Loucy (cell line): ENCODE results near the gene SERPINA5.
"Not testable (repeated sequence)": the region's sequence is repeated elsewhere in the genome, so short reads cannot be mapped to it uniquely, and the experiment has no call there.

Source experiments
- H2AFZ ChIP-seq: fragments of 200-600 bp; sonication (generic); 2 replicates; pipeline ENCODE4 v1.6.0; 2016; ENCODE audit warnings: antibody characterized with exemption, mild to moderate bottlenecking, low read length, moderate library complexity
- H3F3A ChIP-seq: fragments of 200-600 bp; 2 replicates; pipeline ENCODE4 v1.6.0; 2016; ENCODE audit warnings: antibody characterized with exemption, low read depth, mild to moderate bottlenecking
- H3K27me3 ChIP-seq: fragments of 200-600 bp; sonication (generic); 2 replicates; pipeline ENCODE4 v1.6.1; 2014; ENCODE audit warnings: low read length, mild to moderate bottlenecking; ENCODE audit not compliant: insufficient read depth, poor library complexity, severe bottlenecking
- H3K36me3 ChIP-seq: fragments of 200-600 bp; sonication (generic); 2 replicates; pipeline ENCODE4 v1.6.1; 2016; ENCODE audit warnings: low read length; ENCODE audit not compliant: insufficient read depth
- H3K4me1 ChIP-seq: fragments of 200-600 bp; sonication (generic); 2 replicates; pipeline ENCODE4 v1.5.1; 2014; ENCODE audit warnings: low read length, mild to moderate bottlenecking; ENCODE audit not compliant: insufficient read depth, poor library complexity, severe bottlenecking
- H3K4me2 ChIP-seq: fragments of 200-600 bp; sonication (generic); 2 replicates; pipeline ENCODE4 v1.6.0; 2014; ENCODE audit warnings: antibody characterized with exemption, low read length, low read depth, mild to moderate bottlenecking; ENCODE audit not compliant: poor library complexity, severe bottlenecking
- H3K4me3 ChIP-seq: fragments of 200-600 bp; sonication (generic); 2 replicates; pipeline ENCODE4 v1.5.1; 2014; ENCODE audit warnings: low read length, mild to moderate bottlenecking, mixed read lengths; ENCODE audit not compliant: poor library complexity, severe bottlenecking
- H3K79me2 ChIP-seq: fragments of 200-600 bp; sonication (generic); 2 replicates; pipeline ENCODE4 v1.6.1; 2014; ENCODE audit warnings: low read length; ENCODE audit not compliant: insufficient read depth
- H3K9ac ChIP-seq: fragments of 200-600 bp; sonication (generic); 2 replicates; pipeline ENCODE4 v1.6.0; 2014; ENCODE audit warnings: mild to moderate bottlenecking, low read depth, low read length, moderate library complexity; ENCODE audit not compliant: poor library complexity, severe bottlenecking
- H3K9me2 ChIP-seq: fragments of 200-600 bp; sonication (generic); replicated peaks from 2 replicates; pipeline ENCODE4 v1.6.1; 2016; ENCODE audit warnings: low read depth, low read length, mixed read lengths
- H3K9me3 ChIP-seq: fragments of 200-600 bp; sonication (generic); 2 replicates; pipeline ENCODE4 v1.6.1; 2014; ENCODE audit warnings: mild to moderate bottlenecking, antibody characterized with exemption, low read length, low read depth; ENCODE audit not compliant: insufficient read depth
- H4K20me1 ChIP-seq: fragments of 200-600 bp; sonication (generic); 2 replicates; pipeline ENCODE4 v1.6.0; 2014; ENCODE audit warnings: antibody characterized with exemption, low read length, mild to moderate bottlenecking; ENCODE audit not compliant: insufficient read depth, poor library complexity, severe bottlenecking
- EZH2phosphoT487 ChIP-seq: fragments of 200-600 bp; IDR thresholded peaks from 2 replicates; pipeline ENCODE4 v1.6.1; 2018; ENCODE audit warnings: antibody characterized with exemption, mild to moderate bottlenecking, moderate library complexity, borderline replicate concordance
- TF ChIP-seq, protein P1 (sequence below): fragments of 200-600 bp; sonication (generic); conservative IDR thresholded peaks from 2 replicates; pipeline ENCODE4 v1.5.1; 2014; ENCODE audit warnings: mild to moderate bottlenecking, antibody characterized with exemption, low read length

SERPINA5 gene

DNA sequence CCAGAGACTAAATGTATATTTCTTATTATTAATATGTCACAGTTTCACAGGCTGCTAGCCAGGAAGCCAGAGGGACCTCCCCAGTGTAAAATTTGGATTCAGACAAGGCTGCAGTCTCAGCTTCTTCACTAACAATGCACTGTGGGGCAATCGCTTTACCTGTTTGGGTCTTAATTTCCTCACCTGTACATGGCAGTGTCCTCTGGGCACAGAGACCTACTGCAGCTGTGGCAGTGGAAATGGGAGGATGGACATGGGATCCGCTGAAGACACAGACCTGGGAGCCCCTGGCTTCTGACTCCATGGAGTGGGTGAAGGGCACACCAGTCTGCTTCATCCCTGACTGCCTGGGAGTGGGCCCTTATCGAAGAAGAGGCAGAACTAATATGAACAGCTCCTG is 6.9 kb upstream of the SERPINA5 start:
- H3K9ac ChIP-seq, result no peak overlapping the region
- no peak overlapping the region for H3K4me2 ChIP-seq
- H3K9me3 ChIP-seq, result peaks cover 5% of the 10 kb centered on the region; the same call in 1 of the 2 replicates
- no peaks in the 10 kb centered on the region for H3K9me2 ChIP-seq
- H3F3A ChIP-seq, result no peaks in the 10 kb centered on the region
- H3K36me3 ChIP-seq, result no peaks in the 10 kb centered on the region
- no peaks in the 10 kb centered on the region for H3K27me3 ChIP-seq
- H2AFZ ChIP-seq, result no peak overlapping the region
- no peak for TF ChIP-seq EZH2phosphoT487
- TF ChIP-seq, protein P1, sequence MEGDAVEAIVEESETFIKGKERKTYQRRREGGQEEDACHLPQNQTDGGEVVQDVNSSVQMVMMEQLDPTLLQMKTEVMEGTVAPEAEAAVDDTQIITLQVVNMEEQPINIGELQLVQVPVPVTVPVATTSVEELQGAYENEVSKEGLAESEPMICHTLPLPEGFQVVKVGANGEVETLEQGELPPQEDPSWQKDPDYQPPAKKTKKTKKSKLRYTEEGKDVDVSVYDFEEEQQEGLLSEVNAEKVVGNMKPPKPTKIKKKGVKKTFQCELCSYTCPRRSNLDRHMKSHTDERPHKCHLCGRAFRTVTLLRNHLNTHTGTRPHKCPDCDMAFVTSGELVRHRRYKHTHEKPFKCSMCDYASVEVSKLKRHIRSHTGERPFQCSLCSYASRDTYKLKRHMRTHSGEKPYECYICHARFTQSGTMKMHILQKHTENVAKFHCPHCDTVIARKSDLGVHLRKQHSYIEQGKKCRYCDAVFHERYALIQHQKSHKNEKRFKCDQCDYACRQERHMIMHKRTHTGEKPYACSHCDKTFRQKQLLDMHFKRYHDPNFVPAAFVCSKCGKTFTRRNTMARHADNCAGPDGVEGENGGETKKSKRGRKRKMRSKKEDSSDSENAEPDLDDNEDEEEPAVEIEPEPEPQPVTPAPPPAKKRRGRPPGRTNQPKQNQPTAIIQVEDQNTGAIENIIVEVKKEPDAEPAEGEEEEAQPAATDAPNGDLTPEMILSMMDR, result no peak
- no peak overlapping the region for H3K4me3 ChIP-seq
- no peaks in the 10 kb centered on the region for H3K79me2 ChIP-seq
- H3K4me1 ChIP-seq, result no peaks in the 10 kb centered on the region
- H4K20me1 ChIP-seq, result no peaks in the 10 kb centered on the region

DNA sequence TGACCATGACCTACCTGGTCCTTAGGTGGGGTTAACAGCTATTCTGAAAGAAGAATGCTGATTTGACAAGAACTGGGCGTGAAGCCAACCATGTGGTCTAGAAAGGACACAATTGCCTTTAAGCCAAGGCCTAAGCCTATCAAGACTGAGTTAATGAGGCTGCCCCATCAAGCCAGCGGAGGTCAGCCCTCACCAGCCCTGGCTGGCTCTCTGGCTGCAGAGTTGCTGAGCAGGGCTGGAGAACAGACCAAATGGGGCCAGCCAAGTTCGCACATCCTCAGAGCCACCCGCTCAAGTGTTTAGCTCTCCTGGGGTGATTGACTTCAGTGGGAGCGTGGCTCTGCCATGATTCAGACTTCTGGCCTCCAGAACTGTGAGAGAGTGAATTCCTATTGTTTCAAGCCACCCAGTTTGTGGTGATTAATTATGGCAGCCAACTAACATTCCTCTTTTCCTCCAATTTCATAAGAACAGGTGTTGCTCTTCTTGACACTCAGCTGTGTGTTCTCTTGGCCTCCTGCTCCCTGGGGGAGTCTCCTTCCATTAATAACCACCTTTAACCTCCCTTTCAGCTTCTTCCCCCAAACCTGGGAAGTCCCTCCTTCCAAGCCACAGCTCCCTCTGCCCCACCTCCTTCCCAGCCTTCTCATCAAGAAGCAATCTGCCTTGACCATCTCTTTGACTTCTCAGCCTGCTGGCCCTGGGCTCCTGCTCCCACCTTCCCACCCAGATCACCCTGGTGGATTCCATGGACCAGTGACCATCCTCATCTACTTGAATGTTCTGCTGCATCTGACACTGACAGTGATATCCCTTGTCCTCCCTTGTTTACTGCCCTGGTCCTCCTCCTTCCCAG is 5.3 kb upstream of the SERPINA5 start:
- no peaks in the 10 kb centered on the region for H3K79me2 ChIP-seq
- H4K20me1 ChIP-seq, result no peaks in the 10 kb centered on the region
- TF ChIP-seq, protein P1, result no peak
- no peak for TF ChIP-seq EZH2phosphoT487
- H3K9ac ChIP-seq, result no peak overlapping the region
- H3K4me3 ChIP-seq, result no peak overlapping the region
- H3K4me2 ChIP-seq, result no peak overlapping the region
- no peaks in the 10 kb centered on the region for H3K27me3 ChIP-seq
- H2AFZ ChIP-seq, result no peak overlapping the region
- peaks cover 5% of the 10 kb centered on the region; the same call in 1 of the 2 replicates for H3K9me3 ChIP-seq
- no peaks in the 10 kb centered on the region for H3K4me1 ChIP-seq
- no peaks in the 10 kb centered on the region for H3K36me3 ChIP-seq
- H3K9me2 ChIP-seq, result no peaks in the 10 kb centered on the region
- no peaks in the 10 kb centered on the region for H3F3A ChIP-seq

DNA sequence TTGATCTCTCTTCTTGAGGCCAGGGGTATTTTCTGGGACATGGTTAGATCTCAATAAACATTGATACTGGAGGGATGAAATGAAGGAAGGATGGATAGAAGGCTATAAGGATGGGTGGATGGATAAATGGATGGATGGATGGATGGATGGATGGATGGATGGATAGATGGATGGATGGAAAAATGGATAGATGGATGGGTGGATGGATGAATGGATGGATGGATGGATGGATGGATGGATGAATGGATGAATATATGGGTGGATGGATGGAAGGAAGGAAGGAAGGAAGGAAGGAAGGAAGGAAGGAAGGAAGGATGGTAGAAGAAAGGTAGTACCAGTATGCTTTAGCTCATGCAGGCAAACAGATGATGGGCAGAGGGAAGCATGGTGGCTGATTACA is 3.8 kb upstream of the SERPINA5 start:
- H3K4me2 ChIP-seq, H3K79me2 ChIP-seq, H3K4me3 ChIP-seq, H3K9me3 ChIP-seq, H3F3A ChIP-seq, H3K27me3 ChIP-seq, H3K9me2 ChIP-seq, H3K4me1 ChIP-seq, H4K20me1 ChIP-seq, H3K36me3 ChIP-seq, H2AFZ ChIP-seq, H3K9ac ChIP-seq: not testable (repeated sequence)

DNA sequence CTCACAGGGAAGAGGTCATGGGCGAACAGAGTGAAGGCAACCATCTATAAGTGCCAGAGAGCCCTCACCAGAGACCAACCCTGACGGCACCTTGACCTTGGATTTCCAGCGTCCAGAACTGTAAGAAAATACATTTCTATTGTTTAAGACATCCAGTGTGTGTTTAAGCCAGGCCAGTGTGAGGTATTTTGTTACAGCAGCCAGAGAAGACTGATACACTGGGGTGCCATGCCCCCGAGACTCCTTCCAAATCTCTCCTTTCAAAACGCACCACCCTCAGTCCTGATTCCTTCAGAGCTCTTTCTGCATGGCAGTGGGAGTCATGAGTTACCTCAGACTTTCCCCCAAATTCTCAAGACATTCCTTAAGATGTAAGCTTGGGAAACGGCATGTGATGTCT is 2.5 kb upstream of the SERPINA5 start:
- TF ChIP-seq, protein P1, result no peak
- TF ChIP-seq EZH2phosphoT487, result no peak
- no peaks in the 10 kb centered on the region for H3K4me1 ChIP-seq
- no peak overlapping the region for H3K4me2 ChIP-seq
- H4K20me1 ChIP-seq, result no peaks in the 10 kb centered on the region
- H3K36me3 ChIP-seq, result no peaks in the 10 kb centered on the region
- H3K9me2 ChIP-seq, result no peaks in the 10 kb centered on the region
- no peak overlapping the region for H2AFZ ChIP-seq
- H3K27me3 ChIP-seq, result no peaks in the 10 kb centered on the region
- H3K9me3 ChIP-seq, result peaks cover 5% of the 10 kb centered on the region; the same call in 1 of the 2 replicates
- H3K9ac ChIP-seq, result no peak overlapping the region
- H3F3A ChIP-seq, result no peaks in the 10 kb centered on the region
- no peaks in the 10 kb centered on the region for H3K79me2 ChIP-seq
- H3K4me3 ChIP-seq, result no peak overlapping the region
